Endothelial cell of umbilical vein (primary cell): Measurements from ENCODE around the gene SRPK2. TPM values are rescaled to one million over a fixed set of nuclear protein-coding genes. Genes with fewer than 3 reads are reported as not detected.

ENCODE experiments used
- BruUV-seq: library from RNA; stranded (reverse); fragments of 400-500 nt; replicated peaks from 2 replicates; lab custom pipeline; 2021; lab: Mats Ljungman, UMichigan
- CTCF ChIA-PET: fragments of 300-600, 350-600 bp; sonication (Branson Sonifier 250); formaldehyde crosslinking; loops from one replicate; lab custom pipeline; 2021; ENCODE audit warnings: antibody characterized with exemption, inconsistent platforms; lab: Charles Lee
- POLR2A ChIA-PET: fragments of 300-600, 350-600 bp; sonication (Branson Sonifier 250); formaldehyde crosslinking; loops from one replicate; lab custom pipeline; 2021; ENCODE audit warnings: antibody characterized with exemption, inconsistent platforms; lab: Charles Lee
- DNase-seq: peaks from one replicate; pipeline ENCODE4 v3.0.0-alpha.2; 2011; ENCODE audit warnings: low read depth, low spot score
- FAIRE-seq: peaks from 2 replicates; lab custom pipeline; 2011; peaks lifted over from hg19 to GRCh38; lab: Jason Lieb, UNC
- H2AFZ ChIP-seq: 2 replicates; pipeline ENCODE4 v1.6.0; 2012; ENCODE audit warnings: low read depth, low read length, control low read depth, inconsistent platforms
- H3K27ac ChIP-seq: 2 replicates; pipeline ENCODE4 v1.5.1; 2011; ENCODE audit warnings: low read depth, mild to moderate bottlenecking, control low read depth, low read length, moderate library complexity; ENCODE audit not compliant: insufficient read depth
- H3K27me3 ChIP-seq, 2 experiments: 2 replicates each; pipeline versions ENCODE4 v1.6.0 to v1.6.1; 2011; ENCODE audit warnings: low read length in 2 of 2, mixed read lengths in 1 of 2; ENCODE audit not compliant: control insufficient read depth in 2 of 2, insufficient read depth in 2 of 2
- H3K36me3 ChIP-seq, 2 experiments: 2 replicates in 1 of 2; 3 replicates in 1 of 2; pipeline ENCODE4 v1.5.1; 2011; ENCODE audit warnings: low read length in 2 of 2, mild to moderate bottlenecking in 1 of 2, moderate library complexity in 1 of 2; ENCODE audit not compliant: control insufficient read depth in 2 of 2, insufficient read depth in 2 of 2; ENCODE audit errors: extremely low read depth in 1 of 2
- H3K4me1 ChIP-seq: 3 replicates; pipeline ENCODE4 v1.5.1; 2011; ENCODE audit warnings: mild to moderate bottlenecking, low read length; ENCODE audit not compliant: control insufficient read depth, insufficient read depth; ENCODE audit errors: extremely low read depth
- H3K4me2 ChIP-seq: 2 replicates; pipeline ENCODE4 v1.6.1; 2011; ENCODE audit warnings: low read length, control low read depth, mixed read lengths; ENCODE audit not compliant: insufficient read depth
- H3K4me3 ChIP-seq, 3 experiments: fragments of 200-600 bp in 1 of 3; sonication (generic), shearing (Covaris generic) in 1 of 3; replicated peaks in 1 of 3; 2 replicates each; pipeline ENCODE4 v1.5.1; 2011 to 2016; ENCODE audit warnings: control low read depth in 3 of 3, low read length in 3 of 3, mild to moderate bottlenecking in 2 of 3, inconsistent platforms in 1 of 3, low read depth in 1 of 3, moderate library complexity in 1 of 3; ENCODE audit not compliant: insufficient read depth in 1 of 3
- H3K79me2 ChIP-seq: 2 replicates; pipeline ENCODE4 v1.6.0; 2012; ENCODE audit warnings: low read length, inconsistent platforms; ENCODE audit not compliant: control insufficient read depth, insufficient read depth
- H3K9ac ChIP-seq: replicated peaks from 2 replicates; pipeline ENCODE3; 2011; ENCODE audit warnings: low read length, control low read depth; ENCODE audit not compliant: insufficient read depth; ENCODE audit errors: extremely low read depth
- H3K9me1 ChIP-seq: replicated peaks from 3 replicates; pipeline ENCODE4 v1.6.0; 2011; ENCODE audit warnings: mild to moderate bottlenecking, low read length; ENCODE audit not compliant: control insufficient read depth, insufficient read depth; ENCODE audit errors: extremely low read depth
- H3K9me3 ChIP-seq: replicated peaks from 2 replicates; pipeline ENCODE4 v1.5.1; 2012; ENCODE audit warnings: low read length, inconsistent platforms; ENCODE audit not compliant: control insufficient read depth, insufficient read depth
- H4K20me1 ChIP-seq: replicated peaks from 2 replicates; pipeline ENCODE3; 2011; ENCODE audit warnings: mild to moderate bottlenecking, low read length; ENCODE audit not compliant: control insufficient read depth, insufficient read depth; ENCODE audit errors: extremely low read depth
- FOS ChIP-seq: IDR thresholded peaks from 2 replicates; pipeline ENCODE4 v1.6.1; 2011; ENCODE audit warnings: mild to moderate bottlenecking, low read length, moderate library complexity, borderline replicate concordance; ENCODE audit not compliant: insufficient read depth
- GATA2 ChIP-seq: IDR thresholded peaks from 2 replicates; pipeline ENCODE4 v1.7.0; 2011; ENCODE audit warnings: low read depth, mild to moderate bottlenecking, moderate library complexity, mixed read lengths, low read length; ENCODE audit not compliant: insufficient read length, insufficient read depth
- JUN ChIP-seq: IDR thresholded peaks from 2 replicates; pipeline ENCODE4 v1.6.1; 2011; ENCODE audit warnings: borderline replicate concordance, low read depth; ENCODE audit not compliant: insufficient read length, insufficient read depth
- POLR2A ChIP-seq: IDR thresholded peaks from 2 replicates; pipeline ENCODE4 v1.6.1; 2012; ENCODE audit warnings: low read depth, mild to moderate bottlenecking, control low read depth, low read length
- POLR2AphosphoS5 ChIP-seq: IDR thresholded peaks from 2 replicates; pipeline ENCODE4 v1.6.1; 2012; ENCODE audit warnings: low read depth, mild to moderate bottlenecking, control low read depth, low read length, moderate library complexity; ENCODE audit not compliant: insufficient read depth
- dilution Hi-C: fragments of 300-500 bp; cut with MboI; formaldehyde crosslinking; loops from one replicate; pipeline ENCODE4 v1.15.0; 2019; ENCODE audit warnings: low sequenced_read_pairs; ENCODE audit not compliant: extremely low pct_ligation_motif_present
- intact Hi-C: fragments of 100-400 bp; cut with micrococcal nuclease; formaldehyde crosslinking; loops from one replicate; pipeline ENCODE4 v1.10.0; 2022
- polyA plus RNA-seq, 4 experiments: library from polyadenylated mRNA; depleted of rRNA in 3 of 4; stranded (reverse) in 3 of 4; unstranded in 1 of 4; fragments of >200 nt; gene quantifications; 2 replicates each; pipeline versions ENCODE4 v1.2.1 to v1.2.3, GENCODE V29; 2011 to 2012; ENCODE audit warnings: missing spikeins in 1 of 4
- total RNA-seq: library from RNA; stranded (reverse); gene quantifications from 2 replicates; pipeline ENCODE4 v1.2.3, GENCODE V29; 2021
- TF ChIP-seq, protein P1 (sequence below), 2 donors: IDR thresholded peaks; 1 replicate in 1 of 2; 2 replicates in 1 of 2; pipeline ENCODE4 v1.5.1; 2011; ENCODE audit warnings: low read length in 2 of 2, mild to moderate bottlenecking in 2 of 2, moderate library complexity in 2 of 2, control low read depth in 1 of 2, inconsistent platforms in 1 of 2, low read depth in 1 of 2; ENCODE audit not compliant: insufficient read depth in 1 of 2; ENCODE audit errors: extremely low read depth in 1 of 2
- TF ChIP-seq, protein P2 (sequence below): IDR thresholded peaks from 2 replicates; pipeline ENCODE4 v1.6.1; 2011; ENCODE audit not compliant: insufficient read depth, insufficient read length

SRPK2 gene
- total and polyA plus RNA-seq, 2 donors (not counting 3 experiments of a cell fraction or from before 2014, with no cell fraction given), result 13.4 to 55.2 TPM

DNA sequence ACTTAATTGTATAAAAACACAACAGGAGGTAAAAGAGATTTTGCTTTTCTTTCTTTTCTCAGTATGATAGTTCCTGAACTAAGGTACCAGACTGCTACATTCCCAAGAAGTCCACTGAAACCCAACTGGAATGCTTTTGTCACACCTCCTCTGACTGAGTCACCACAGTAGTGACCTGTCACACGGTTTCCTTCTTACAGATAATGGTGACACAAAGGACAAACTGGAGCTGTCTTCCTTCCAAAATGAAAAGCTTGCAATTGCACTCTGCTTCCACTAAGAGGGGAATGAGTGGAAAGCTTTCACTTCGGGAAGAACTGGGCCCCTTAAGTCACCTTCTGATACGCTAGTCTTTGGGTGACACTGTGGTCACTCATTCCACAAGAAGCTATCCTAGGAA, 252.5 kb downstream of the SRPK2 start:
- no peak for DNase-seq
- Histone ChIP-seq H3K27me3 (no peaks in the 10 kb centered on the region), H3K4me3 (no peak overlapping the region), H3K9me3 (no peaks in the 10 kb centered on the region), H3K79me2 (peaks cover 13% of the 10 kb centered on the region), H3K27ac (no peak overlapping the region), H3K36me3 (peaks cover 0 to 10% of the 10 kb centered on the region in 2 experiments), H3K4me1 (peaks cover 7% of the 10 kb centered on the region), H2AFZ (no peak overlapping the region), H4K20me1 (no peaks in the 10 kb centered on the region), H3K9ac (no peak overlapping the region), H3K4me2 (no peak overlapping the region), H3K9me1 (no peaks in the 10 kb centered on the region)
- POLR2A ChIA-PET, result no interaction called here
- TF ChIP-seq, protein P1, sequence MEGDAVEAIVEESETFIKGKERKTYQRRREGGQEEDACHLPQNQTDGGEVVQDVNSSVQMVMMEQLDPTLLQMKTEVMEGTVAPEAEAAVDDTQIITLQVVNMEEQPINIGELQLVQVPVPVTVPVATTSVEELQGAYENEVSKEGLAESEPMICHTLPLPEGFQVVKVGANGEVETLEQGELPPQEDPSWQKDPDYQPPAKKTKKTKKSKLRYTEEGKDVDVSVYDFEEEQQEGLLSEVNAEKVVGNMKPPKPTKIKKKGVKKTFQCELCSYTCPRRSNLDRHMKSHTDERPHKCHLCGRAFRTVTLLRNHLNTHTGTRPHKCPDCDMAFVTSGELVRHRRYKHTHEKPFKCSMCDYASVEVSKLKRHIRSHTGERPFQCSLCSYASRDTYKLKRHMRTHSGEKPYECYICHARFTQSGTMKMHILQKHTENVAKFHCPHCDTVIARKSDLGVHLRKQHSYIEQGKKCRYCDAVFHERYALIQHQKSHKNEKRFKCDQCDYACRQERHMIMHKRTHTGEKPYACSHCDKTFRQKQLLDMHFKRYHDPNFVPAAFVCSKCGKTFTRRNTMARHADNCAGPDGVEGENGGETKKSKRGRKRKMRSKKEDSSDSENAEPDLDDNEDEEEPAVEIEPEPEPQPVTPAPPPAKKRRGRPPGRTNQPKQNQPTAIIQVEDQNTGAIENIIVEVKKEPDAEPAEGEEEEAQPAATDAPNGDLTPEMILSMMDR (IDR thresholded peaks at IDR 0.05; ENCODE audit: extremely low read depth in 1 of 2, insufficient read depth in 1 of 2, low read depth in 1 of 2, low read length in 2 of 2), result no peak
- TF ChIP-seq GATA2 (no peak), JUN (no peak), POLR2A (no peak), POLR2AphosphoS5 (no peak), FOS (no peak)
- TF ChIP-seq, protein P2, sequence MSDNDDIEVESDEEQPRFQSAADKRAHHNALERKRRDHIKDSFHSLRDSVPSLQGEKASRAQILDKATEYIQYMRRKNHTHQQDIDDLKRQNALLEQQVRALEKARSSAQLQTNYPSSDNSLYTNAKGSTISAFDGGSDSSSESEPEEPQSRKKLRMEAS, result no peak
- intact Hi-C loops (no loop called here), dilution Hi-C loops (no loop called here)
- BruUV-seq, result no TSS peak
- CTCF ChIA-PET, result interaction anchor here (0.7 to 1.4 kb wide), 4 partner anchors 11 to 303 kb away, joined by 3 to 4 read pairs (median 3); no protein-coding TSS in a partner anchor
- FAIRE-seq, result no peak
